Measurements from ENCODE around the gene HOXA4.

The HOXA4 gene

GRCh38 chr7:27116962-27117886 is 13.3 kb downstream of the HOXA4 start:
- H3K9ac ChIP-seq (ENCODE audit: low read depth, low read length) = no peak overlapping the region
- H3K4me1 ChIP-seq (ENCODE audit: control insufficient read depth, insufficient read depth, low read length) = peaks cover 4% of the 10 kb centered on the region; the same call in 1 of the 2 replicates
- no peak overlapping the region for H3K4me3 ChIP-seq (ENCODE audit: low read depth, low read length)
- no peaks in the 10 kb centered on the region for H3K36me3 ChIP-seq (ENCODE audit: control insufficient read depth, insufficient read depth, low read length)
- no peaks in the 10 kb centered on the region for H3K9me3 ChIP-seq (ENCODE audit: control insufficient read depth, insufficient read depth, low read length)
- H3K27me3 ChIP-seq (ENCODE audit: control insufficient read depth, insufficient read depth, low read length) = peaks cover 99% of the 10 kb centered on the region
- no peak overlapping the region for H3K27ac ChIP-seq (ENCODE audit: low read depth, low read length)

DNA sequence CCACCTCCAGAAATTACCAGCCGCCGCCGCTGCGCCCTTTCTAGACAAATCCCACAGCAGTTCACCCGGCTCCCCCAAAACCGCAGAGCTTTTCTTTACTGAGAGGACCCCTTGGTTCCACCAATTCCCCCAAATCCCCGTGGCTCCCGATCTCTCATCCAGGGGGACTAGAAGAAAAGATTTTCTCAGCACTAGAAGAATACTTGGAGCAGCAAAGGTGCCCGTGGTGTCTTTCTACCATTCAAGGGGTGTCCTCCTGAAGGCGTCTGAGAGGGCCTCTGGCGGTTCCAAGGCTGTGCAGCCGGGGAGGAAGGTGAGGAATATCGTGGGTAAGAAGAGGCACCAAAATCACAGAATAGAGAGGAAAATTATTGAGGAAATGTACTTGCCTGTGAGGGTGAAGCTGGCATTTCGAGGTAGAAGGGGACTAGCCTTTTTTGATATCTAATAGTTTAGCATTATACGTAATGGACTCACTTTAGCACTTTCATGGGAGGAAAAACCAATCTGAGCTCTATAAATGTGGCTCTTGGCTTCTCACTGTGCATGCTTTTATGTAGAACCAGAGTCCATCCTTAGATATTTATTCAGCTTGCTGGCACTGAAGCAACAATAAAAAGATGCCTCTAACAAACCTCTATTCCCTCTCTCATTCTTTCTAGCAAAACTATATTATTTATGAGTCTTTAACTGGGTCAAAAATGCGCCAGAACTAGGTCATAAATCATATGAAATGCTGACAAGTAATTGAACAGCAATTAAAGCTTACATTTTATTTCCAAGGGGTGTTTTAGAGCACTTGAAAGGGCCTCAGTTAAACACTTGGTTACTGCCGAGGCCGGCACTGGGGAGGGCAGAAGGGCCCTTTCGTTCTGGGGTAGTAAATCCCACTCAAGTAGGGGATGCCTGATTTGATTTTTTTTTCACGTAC is 14.3 kb downstream of the HOXA4 start:
- no peaks in the 10 kb centered on the region for H3K9me3 ChIP-seq (ENCODE audit: control insufficient read depth, insufficient read depth, low read length)
- H3K36me3 ChIP-seq (ENCODE audit: control insufficient read depth, insufficient read depth, low read length) = no peaks in the 10 kb centered on the region
- H3K27ac ChIP-seq (ENCODE audit: low read depth, low read length) = no peak overlapping the region
- peaks cover 99% of the 10 kb centered on the region for H3K27me3 ChIP-seq (ENCODE audit: control insufficient read depth, insufficient read depth, low read length)
- peaks cover 4% of the 10 kb centered on the region; the same call in 1 of the 2 replicates for H3K4me1 ChIP-seq (ENCODE audit: control insufficient read depth, insufficient read depth, low read length)
- H3K4me3 ChIP-seq (ENCODE audit: low read depth, low read length) = no peak overlapping the region
- no peak overlapping the region for H3K9ac ChIP-seq (ENCODE audit: low read depth, low read length)

DNA sequence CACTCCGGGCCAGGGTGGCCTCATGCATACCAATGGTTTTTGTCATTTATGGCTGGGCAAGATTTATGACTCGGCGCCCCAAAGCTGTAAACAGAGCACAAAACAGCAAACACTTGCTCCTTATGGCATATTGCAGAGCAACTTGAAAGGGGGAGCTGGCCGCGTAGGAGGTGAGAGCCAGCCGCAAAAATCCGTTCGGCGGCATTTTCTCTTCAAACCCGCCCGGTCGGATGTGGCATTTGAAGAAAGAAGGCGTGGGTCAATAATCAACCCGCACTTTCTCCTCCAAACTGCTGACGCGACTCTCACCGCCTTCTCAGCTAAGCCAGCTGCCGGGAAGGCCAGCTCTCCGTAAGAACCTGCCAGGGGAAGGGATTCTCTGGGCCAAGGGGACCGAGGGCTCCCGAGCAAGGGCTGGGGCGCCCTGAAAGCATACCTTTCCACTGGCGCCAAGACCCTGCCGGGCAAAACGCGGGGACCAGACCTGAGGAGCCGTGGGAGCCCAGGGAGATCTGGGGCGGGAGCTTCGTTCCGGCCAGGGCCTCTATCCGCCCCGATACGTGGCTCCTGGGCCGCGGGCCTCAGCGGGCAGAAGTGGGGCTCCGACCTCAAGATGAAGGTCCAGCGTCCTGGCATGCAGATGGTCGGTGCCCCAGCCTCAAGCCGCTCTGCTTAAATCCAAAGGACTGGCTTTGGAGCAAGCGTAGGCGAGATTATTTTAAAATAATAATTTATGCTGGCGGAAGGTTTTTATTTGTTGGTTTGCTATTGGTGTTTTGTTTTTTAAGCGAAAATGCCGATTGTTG is 15.1 kb downstream of the HOXA4 start:
- Histone ChIP-seq H3K9ac (ENCODE audit: low read depth, low read length) (no peak overlapping the region), H3K4me1 (ENCODE audit: control insufficient read depth, insufficient read depth, low read length) (peaks cover 4% of the 10 kb centered on the region; the same call in 1 of the 2 replicates), H3K9me3 (ENCODE audit: control insufficient read depth, insufficient read depth, low read length) (no peaks in the 10 kb centered on the region), H3K27ac (ENCODE audit: low read depth, low read length) (no peak overlapping the region), H3K36me3 (ENCODE audit: control insufficient read depth, insufficient read depth, low read length) (no peaks in the 10 kb centered on the region), H3K27me3 (ENCODE audit: control insufficient read depth, insufficient read depth, low read length) (peaks cover 99% of the 10 kb centered on the region), H3K4me3 (ENCODE audit: low read depth, low read length) (no peak overlapping the region)

- no peak overlapping the region for H3K9ac ChIP-seq (ENCODE audit: low read depth, low read length)
- no peaks in the 10 kb centered on the region for H3K36me3 ChIP-seq (ENCODE audit: control insufficient read depth, insufficient read depth, low read length)
- peaks cover 4% of the 10 kb centered on the region; the same call in 1 of the 2 replicates for H3K4me1 ChIP-seq (ENCODE audit: control insufficient read depth, insufficient read depth, low read length)
- no peaks in the 10 kb centered on the region for H3K9me3 ChIP-seq (ENCODE audit: control insufficient read depth, insufficient read depth, low read length)
- H3K4me3 ChIP-seq (ENCODE audit: low read depth, low read length) = no peak overlapping the region
- peaks cover 99% of the 10 kb centered on the region for H3K27me3 ChIP-seq (ENCODE audit: control insufficient read depth, insufficient read depth, low read length)
- H3K27ac ChIP-seq (ENCODE audit: low read depth, low read length) = no peak overlapping the region
These were observed 15.7 kb downstream of the HOXA4 start for GRCh38 chr7:27114881-27115220.

DNA sequence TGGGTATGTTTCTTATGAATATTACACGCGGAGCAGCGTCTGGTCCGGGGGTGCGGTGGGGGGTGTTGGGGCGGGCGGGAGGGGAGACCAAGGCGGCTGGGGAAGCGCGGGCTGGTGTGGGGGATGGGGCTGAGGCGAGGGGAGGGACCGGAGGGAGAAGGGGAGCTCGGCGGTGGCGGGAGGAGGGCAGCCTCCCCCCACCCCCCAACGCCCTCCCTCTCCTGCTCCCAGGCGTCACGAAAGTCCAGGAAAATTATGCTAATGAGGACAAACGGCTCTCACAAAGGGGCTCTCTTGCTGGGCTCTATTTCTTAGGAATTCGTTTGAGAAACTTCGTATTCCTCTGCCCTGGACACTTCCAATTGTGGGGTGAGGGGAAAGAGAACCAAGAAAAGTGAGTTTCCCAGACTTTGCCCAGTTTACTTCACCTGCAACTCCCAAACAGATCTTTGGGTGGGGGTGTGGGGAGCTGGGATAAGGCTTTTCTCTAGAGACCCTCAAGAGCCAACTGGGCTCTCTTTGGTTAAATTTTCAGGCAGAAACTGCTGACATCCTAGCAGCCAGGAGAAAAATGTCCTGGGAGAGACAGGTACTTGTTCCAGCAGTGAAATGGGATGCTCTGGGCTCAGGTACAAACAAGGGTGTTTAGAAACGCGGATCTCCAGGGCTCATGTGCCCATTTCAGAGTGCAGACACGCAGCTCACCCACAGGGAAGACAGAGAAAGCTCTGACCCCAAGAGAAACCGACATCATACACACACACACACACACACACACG is 16.4 kb downstream of the HOXA4 start:
- Histone ChIP-seq H3K27ac (ENCODE audit: low read depth, low read length) (no peak overlapping the region), H3K4me1 (ENCODE audit: control insufficient read depth, insufficient read depth, low read length) (peaks cover 4% of the 10 kb centered on the region; the same call in 1 of the 2 replicates), H3K36me3 (ENCODE audit: control insufficient read depth, insufficient read depth, low read length) (no peaks in the 10 kb centered on the region), H3K27me3 (ENCODE audit: control insufficient read depth, insufficient read depth, low read length) (peaks cover 99% of the 10 kb centered on the region), H3K9ac (ENCODE audit: low read depth, low read length) (no peak overlapping the region), H3K9me3 (ENCODE audit: control insufficient read depth, insufficient read depth, low read length) (no peaks in the 10 kb centered on the region), H3K4me3 (ENCODE audit: low read depth, low read length) (no peak overlapping the region)

DNA sequence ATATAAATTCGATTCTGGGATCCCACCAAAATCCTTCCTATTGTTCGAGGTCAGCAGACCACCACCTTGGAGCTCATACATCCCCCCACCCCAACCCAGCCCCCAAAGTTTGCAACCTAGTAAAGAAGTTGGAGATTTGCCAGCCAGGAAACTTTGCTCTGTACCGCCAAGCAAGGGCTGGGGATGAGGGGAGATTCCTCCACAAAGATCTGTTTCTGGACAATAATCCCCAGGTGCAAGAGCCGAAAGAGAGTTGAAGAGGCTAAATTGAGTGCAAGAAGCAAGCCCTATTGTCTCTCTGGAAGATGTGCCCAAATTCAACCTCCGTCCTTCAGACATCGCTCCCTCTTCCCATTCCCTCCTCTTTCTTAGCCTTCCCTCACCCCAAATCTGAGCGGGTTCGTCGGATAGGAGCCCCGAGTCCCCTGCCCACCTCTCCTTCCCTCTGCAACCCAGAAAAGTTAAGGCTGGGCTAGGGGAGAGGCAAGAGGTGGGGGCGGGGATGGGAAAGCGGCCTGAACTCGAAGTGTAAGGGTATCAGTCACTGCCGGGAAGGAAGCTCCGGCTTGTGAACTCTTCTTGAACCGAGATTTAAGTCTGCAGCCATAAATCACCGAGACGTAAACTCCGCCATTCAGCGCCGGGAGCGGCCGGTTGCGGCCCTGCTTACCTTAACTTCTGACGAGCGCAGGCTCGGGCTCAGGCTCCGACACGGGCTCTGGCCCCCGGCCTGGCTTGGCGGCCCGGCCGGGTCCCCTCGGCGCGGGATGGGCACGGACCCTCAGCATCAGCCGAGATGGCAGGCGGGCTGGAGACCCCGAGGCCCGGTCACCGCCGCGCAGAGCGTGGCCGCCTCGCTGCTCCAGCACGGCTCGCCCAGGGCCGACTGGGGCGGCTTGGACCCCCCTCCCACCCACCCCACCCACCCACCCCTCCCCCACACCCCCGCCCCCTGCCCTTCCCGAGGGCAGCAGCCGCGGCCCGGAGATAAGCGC is 17.3 kb downstream of the HOXA4 start:
- Histone ChIP-seq H3K9ac (ENCODE audit: low read depth, low read length) (no peak overlapping the region), H3K9me3 (ENCODE audit: control insufficient read depth, insufficient read depth, low read length) (no peaks in the 10 kb centered on the region), H3K27ac (ENCODE audit: low read depth, low read length) (no peak overlapping the region), H3K4me1 (ENCODE audit: control insufficient read depth, insufficient read depth, low read length) (peaks cover 4% of the 10 kb centered on the region; the same call in 1 of the 2 replicates), H3K27me3 (ENCODE audit: control insufficient read depth, insufficient read depth, low read length) (peaks cover 99% of the 10 kb centered on the region), H3K4me3 (ENCODE audit: low read depth, low read length) (peak overlapping the region; percentile 11; the same call in 1 of the 2 replicates), H3K36me3 (ENCODE audit: control insufficient read depth, insufficient read depth, low read length) (no peaks in the 10 kb centered on the region)

DNA sequence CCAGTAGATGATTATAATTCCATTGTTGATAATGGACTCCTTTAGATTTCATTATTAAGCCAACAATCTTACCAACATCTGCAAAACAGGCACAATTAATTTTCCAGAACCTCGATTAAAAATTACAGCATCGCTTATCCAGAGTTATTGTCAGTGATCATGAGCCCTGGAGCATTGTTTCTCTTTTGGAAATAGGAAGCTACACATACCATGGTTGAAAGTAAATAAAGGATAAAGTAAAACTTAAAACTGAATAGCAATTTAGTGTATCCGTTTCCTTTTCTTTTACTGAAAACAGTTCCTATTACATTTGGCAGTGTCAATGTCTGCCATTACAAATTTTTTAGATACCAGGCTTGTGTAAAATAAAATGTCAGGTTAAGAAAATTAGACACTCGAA is 18.2 kb downstream of the HOXA4 start:
- H3K27ac ChIP-seq (ENCODE audit: low read depth, low read length) = no peak overlapping the region
- no peak overlapping the region for H3K9ac ChIP-seq (ENCODE audit: low read depth, low read length)
- peaks cover 6% of the 10 kb centered on the region; the same call in 1 of the 2 replicates for H3K4me1 ChIP-seq (ENCODE audit: control insufficient read depth, insufficient read depth, low read length)
- H3K36me3 ChIP-seq (ENCODE audit: control insufficient read depth, insufficient read depth, low read length) = no peaks in the 10 kb centered on the region
- H3K9me3 ChIP-seq (ENCODE audit: control insufficient read depth, insufficient read depth, low read length) = no peaks in the 10 kb centered on the region
- no peak overlapping the region for H3K4me3 ChIP-seq (ENCODE audit: low read depth, low read length)
- H3K27me3 ChIP-seq (ENCODE audit: control insufficient read depth, insufficient read depth, low read length) = peaks cover 99% of the 10 kb centered on the region

- no peaks in the 10 kb centered on the region for H3K36me3 ChIP-seq (ENCODE audit: control insufficient read depth, insufficient read depth, low read length)
- no peak overlapping the region for H3K9ac ChIP-seq (ENCODE audit: low read depth, low read length)
- H3K27me3 ChIP-seq (ENCODE audit: control insufficient read depth, insufficient read depth, low read length) = peaks cover 99% of the 10 kb centered on the region
- H3K4me3 ChIP-seq (ENCODE audit: low read depth, low read length) = no peak overlapping the region
- no peaks in the 10 kb centered on the region for H3K9me3 ChIP-seq (ENCODE audit: control insufficient read depth, insufficient read depth, low read length)
- H3K4me1 ChIP-seq (ENCODE audit: control insufficient read depth, insufficient read depth, low read length) = peaks cover 9% of the 10 kb centered on the region; the same call in 1 of the 2 replicates
- H3K27ac ChIP-seq (ENCODE audit: low read depth, low read length) = no peak overlapping the region
These were observed 18.7 kb downstream of the HOXA4 start for GRCh38 chr7:27111751-27112277.
